Esophagus squamous epithelium (tissue), 5 donors: Measurements from ENCODE around the gene GLP2R. TPM values are rescaled to one million over a fixed set of nuclear protein-coding genes. Genes with fewer than 3 reads are reported as not detected.

Experiments
- DNase-seq: peaks from one replicate; lab custom pipeline; 2025; lab: John Stamatoyannopoulos, UW
- H3K27ac ChIP-seq, 4 donors: fragments of 200-600 bp; sonication (generic); one replicate each; pipeline ENCODE4 v1.5.1; 2016 to 2019; ENCODE audit warnings: mild to moderate bottlenecking in 1 of 4
- H3K27me3 ChIP-seq, 4 donors: fragments of 200-600 bp; sonication (generic); 1 replicate in 3 of 4; 2 replicates in 1 of 4; pipeline versions ENCODE4 v1.5.1 to v1.6.0; 2017 to 2021; ENCODE audit warnings: antibody characterized with exemption in 1 of 4
- H3K36me3 ChIP-seq, 3 donors: fragments of 200-600 bp; sonication (generic); one replicate each; pipeline ENCODE4 v1.5.1; 2016 to 2019
- H3K4me1 ChIP-seq, 3 donors: fragments of 200-600 bp; sonication (generic); one replicate each; pipeline ENCODE4 v1.5.1; 2017 to 2019
- H3K4me3 ChIP-seq, 4 donors: fragments of 200-600 bp; sonication (generic); 1 replicate in 3 of 4; 2 replicates in 1 of 4; pipeline ENCODE4 v1.5.1; 2016 to 2019; ENCODE audit warnings: mild to moderate bottlenecking in 2 of 4, moderate library complexity in 1 of 4
- H3K9me3 ChIP-seq, 3 donors: fragments of 200-600 bp; sonication (generic); one replicate each; pipeline ENCODE4 v1.5.1; 2016 to 2019
- CTCF ChIP-seq, 6 experiments: fragments of 450-650 bp in 4 of 6; fragments of 200-600 bp in 2 of 6; sonication (generic) in 2 of 6; IDR thresholded peaks; one replicate each; pipeline ENCODE4 v1.5.1; 2016 to 2019; ENCODE audit warnings: antibody characterized with exemption in 6 of 6, mild to moderate bottlenecking in 4 of 6, moderate library complexity in 4 of 6
- POLR2A ChIP-seq, 4 donors: fragments of 450-650 bp; IDR thresholded peaks; one replicate each; pipeline ENCODE4 v1.6.1; 2017; ENCODE audit warnings: antibody characterized with exemption in 4 of 4, mild to moderate bottlenecking in 4 of 4, moderate library complexity in 3 of 4
- WGBS, 2 donors: methylation state at CpG; one replicate each; pipeline ENCODE4 v1.1.5; 2018; 5-methylcytosine and 5-hydroxymethylcytosine counted together
- intact Hi-C: fragments of 100-400 bp; cut with DNase I; formaldehyde crosslinking; loops from one replicate; pipeline ENCODE4 v1.15.0; 2022
- total RNA-seq, 4 donors: library from RNA; depleted of rRNA; stranded (reverse); fragments of >200 nt; gene quantifications; one replicate each; pipeline ENCODE4 v1.1.0, GENCODE V29; 2016
- donor health status: DM: yes; HTN: yes; CAD: no.

The GLP2R gene
- total RNA-seq, 4 donors from 2014 or later = 0.21 to 0.95 (median 0.31) TPM; not detected in 1

- intact Hi-C loops = no loop called here
- Histone ChIP-seq H3K4me3 (no peak overlapping the region), H3K36me3 (no peaks in the 10 kb centered on the region), H3K9me3 (no peaks in the 10 kb centered on the region), H3K4me1 (no peaks in the 10 kb centered on the region), H3K27me3 (no peaks in the 10 kb centered on the region), H3K27ac (no peak overlapping the region)
- no peak for TF ChIP-seq CTCF (IDR thresholded peaks at IDR 0.05)
- TF ChIP-seq POLR2A (IDR thresholded peaks at IDR 0.05) = no peak
- no peak for DNase-seq
- 71 to 75% methylated on average over 5 of the region's 5 CpGs for WGBS, 2 donors
Observed at GRCh38 chr17:9811086-9811485, 14.6 kb upstream of the GLP2R start.

GRCh38 chr17:9811537-9811936 lies 14.2 kb upstream of the GLP2R start:
- H3K4me3 ChIP-seq = no peak overlapping the region
- H3K27ac ChIP-seq = no peak overlapping the region
- H3K9me3 ChIP-seq = no peaks in the 10 kb centered on the region
- DNase-seq = no peak
- no peaks in the 10 kb centered on the region for H3K36me3 ChIP-seq
- no peaks in the 10 kb centered on the region for H3K4me1 ChIP-seq
- intact Hi-C loops = no loop called here
- TF ChIP-seq POLR2A (IDR thresholded peaks at IDR 0.05) (no peak), CTCF (IDR thresholded peaks at IDR 0.05) (no peak)
- H3K27me3 ChIP-seq = no peaks in the 10 kb centered on the region
- 63 to 73% methylated on average over 11 of the region's 11 CpGs for WGBS, 2 donors

GRCh38 chr17:9813166-9813565 lies 12.6 kb upstream of the GLP2R start:
- intact Hi-C loops = no loop called here
- no peak for DNase-seq
- 66 to 67% methylated on average over 6 of the region's 9 CpGs for whole genome bisulfite sequencing, 2 donors

GRCh38 chr17:9814337-9814945 lies 11.3 kb upstream of the GLP2R start:
- Histone ChIP-seq H3K4me3 (no peak overlapping the region), H3K36me3 (no peaks in the 10 kb centered on the region), H3K9me3 (no peaks in the 10 kb centered on the region), H3K27ac (peak overlapping the region in 1 of 4 donors; percentile 21), H3K4me1 (no peaks in the 10 kb centered on the region), H3K27me3 (no peaks in the 10 kb centered on the region)
- TF ChIP-seq CTCF (IDR thresholded peaks at IDR 0.05) = no peak
- TF ChIP-seq POLR2A (IDR thresholded peaks at IDR 0.05) = no peak
- intact Hi-C loops = no loop called here
- no peak for DNase-seq
- WGBS, 2 donors = 46 to 59% methylated on average over 11 to 14 of the region's 14 CpGs

More at GRCh38 chr17:9813166-9813565, 12.6 kb upstream of the GLP2R start:
- no peaks in the 10 kb centered on the region for H3K27me3 ChIP-seq
- H3K9me3 ChIP-seq = no peaks in the 10 kb centered on the region
- no peak overlapping the region for H3K4me3 ChIP-seq
- H3K4me1 ChIP-seq = no peaks in the 10 kb centered on the region
- no peaks in the 10 kb centered on the region for H3K36me3 ChIP-seq
- H3K27ac ChIP-seq = no peak overlapping the region
- TF ChIP-seq CTCF (IDR thresholded peaks at IDR 0.05) (no peak), POLR2A (IDR thresholded peaks at IDR 0.05) (no peak)

- H3K27ac ChIP-seq = no peak overlapping the region
- no peak overlapping the region for H3K4me3 ChIP-seq
- TF ChIP-seq CTCF (IDR thresholded peaks at IDR 0.05) (no peak), POLR2A (IDR thresholded peaks at IDR 0.05) (no peak)
- 49 to 72% methylated on average over 7 to 8 of the region's 10 CpGs for whole genome bisulfite sequencing, 2 donors
- intact Hi-C loops = no loop called here
- no peaks in the 10 kb centered on the region for H3K9me3 ChIP-seq
- H3K4me1 ChIP-seq = no peaks in the 10 kb centered on the region
- H3K36me3 ChIP-seq = no peaks in the 10 kb centered on the region
- no peaks in the 10 kb centered on the region for H3K27me3 ChIP-seq
- no peak for DNase-seq
Observed at GRCh38 chr17:9816472-9816871, 9.3 kb upstream of the GLP2R start.
